ENCODE measurements around the gene GPR183. TPM values are rescaled to one million over a fixed set of nuclear protein-coding genes. Genes with fewer than 3 reads are reported as not detected.

Gene GPR183
- total and polyA plus RNA-seq, 10 of the 15 experiments (the other 5 are each of a cell fraction or from before 2014, with no cell fraction given): 134 to 669 (median 225) TPM

DNA sequence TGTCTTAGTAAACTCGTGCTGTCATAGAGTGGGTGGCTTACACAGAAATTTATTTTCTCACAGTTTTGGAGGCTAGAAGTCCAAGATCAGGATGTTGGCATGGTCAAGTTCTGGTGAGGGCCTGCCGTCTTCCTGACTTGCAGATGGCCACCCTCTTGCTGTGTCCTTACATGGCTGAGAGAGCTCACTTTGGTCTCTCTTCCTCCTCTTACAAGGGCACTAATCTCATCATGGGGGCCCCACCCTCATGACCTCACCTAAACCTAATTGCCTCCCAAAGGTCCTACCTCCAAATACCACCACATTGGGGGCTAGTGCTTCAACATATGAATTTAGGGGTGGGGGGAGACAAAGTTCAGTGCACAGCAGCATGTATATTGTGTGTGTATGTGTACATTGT is 34.7 kb downstream of the GPR183 start:
- ChIA-PET RAD21 (ENCODE audit: unreplicated experiment) (interaction anchor here (1.2 to 12.6 kb wide), 14 partner anchors 10 to 233 kb away, joined by 4 to 338 read pairs (median 62); partner anchors contain the start of gene GPR183), CTCF (interaction anchor here (0.8 to 12.3 kb wide), 8 partner anchors 11 to 234 kb away, joined by 3 to 440 read pairs (median 58); partner anchors contain the start of gene UBAC2), POLR2A (interaction anchor here (0.9 to 1.9 kb wide), 4 partner anchors 18 to 164 kb away, joined by 3 to 8 read pairs (median 4); no protein-coding TSS in a partner anchor), SMC1A (ENCODE audit: uncharacterized antibody, unreplicated experiment) (interaction anchor here (0.8 to 14.4 kb wide), 19 partner anchors 10 to 231 kb away, joined by 3 to 306 read pairs (median 69); partner anchors contain the start of genes GPR183, TM9SF2 and UBAC2)
- in situ Hi-C loops (cut with MboI) (loop anchor here (5.0 kb wide), 1 partner anchor 165 kb away; no protein-coding TSS in a partner anchor), intact Hi-C loops (cut with micrococcal nuclease; ENCODE audit: unreplicated experiment) (no loop called here)
- WGBS (ENCODE audit: insufficient coverage, insufficient replicate concordance, low lambda C conversion rate, missing lambda C conversion rate): 100% methylated on average over 2 of the region's 2 CpGs
- no TSS peak for BruUV-seq (replicated peaks)
- Histone ChIP-seq H3K9ac (ENCODE audit: control insufficient read depth, insufficient read depth, low read length) (no peak overlapping the region), H3K9me3 (replicated peaks; ENCODE audit: control insufficient read depth, insufficient read depth, low read length) (peaks cover 10% of the 10 kb centered on the region; the same call in 2 of the 3 replicates), H3K27me3 (replicated peaks in 1 of 2; ENCODE audit: control insufficient read depth in 2 of 2, insufficient read depth in 2 of 2, low read length in 1 of 2) (no peaks in the 10 kb centered on the region), H3K27ac (ENCODE audit: control insufficient read depth, insufficient read depth) (peak overlapping the region; percentile 14; the same call in 1 of the 2 replicates), H3K4me3 (no peak overlapping the region), H3K36me3 (ENCODE audit: control insufficient read depth in 2 of 2, insufficient read depth in 2 of 2, low read length in 1 of 2) (peaks cover 0 to 2% of the 10 kb centered on the region in 2 experiments; a peak in 2 of 4 replicates), H3K4me1 (ENCODE audit: control insufficient read depth, insufficient read depth, low read length) (peaks cover 28% of the 10 kb centered on the region), H3K4me2 (ENCODE audit: control insufficient read depth, insufficient read depth) (no peak overlapping the region), H3K79me2 (ENCODE audit: control insufficient read depth, insufficient read depth, low read length) (peaks cover 24% of the 10 kb centered on the region), H2AFZ (ENCODE audit: control insufficient read depth, low read depth, low read length) (no peak overlapping the region), H4K20me1 (ENCODE audit: control insufficient read depth, insufficient read depth) (no peaks in the 10 kb centered on the region)
- TF ChIP-seq IKZF1 (conservative IDR thresholded peaks at IDR 0.05) (no peak), MYC (IDR thresholded peaks at IDR 0.05; ENCODE audit: insufficient read depth, insufficient read length, insufficient replicate concordance, low read length, severe bottlenecking) (no peak), NRF1 (conservative IDR thresholded peaks at IDR 0.05; ENCODE audit: low read depth, low read length) (no peak), IKZF2 (IDR thresholded peaks at IDR 0.05) (no peak), MEF2A (IDR thresholded peaks at IDR 0.05; ENCODE audit: insufficient read depth, low read depth, low read length) (no peak), HDGF (IDR thresholded peaks at IDR 0.05) (no peak), EGR1 (IDR thresholded peaks at IDR 0.05; ENCODE audit: borderline replicate concordance in 1 of 2, low read depth in 2 of 2, low read length in 2 of 2) (no peak), MYB (IDR thresholded peaks at IDR 0.05; ENCODE audit: borderline replicate concordance, low read depth, low read length) (no peak), RBBP5 (conservative IDR thresholded peaks at IDR 0.05) (no peak)
- DNase-seq (ENCODE audit: low read depth, low spot score) (no peak), FAIRE-seq (no peak), ATAC-seq (no peak)

Data from GM12878 (cell line).